Epithelial cell of proximal tubule (primary cell): ENCODE data around the gene GBA2. TPM values are rescaled to one million over a fixed set of nuclear protein-coding genes. Genes with fewer than 3 reads are reported as not detected.

Source experiments
- DNase-seq: peaks from one replicate; pipeline ENCODE4 v3.0.0-alpha.2; 2011; ENCODE audit warnings: low read depth
- H3K4me3 ChIP-seq: 2 replicates; pipeline ENCODE4 v1.5.1; 2011; ENCODE audit warnings: low read depth, mild to moderate bottlenecking, low read length
- CTCF ChIP-seq: conservative IDR thresholded peaks from 2 replicates; pipeline ENCODE4 v1.5.1; 2012; ENCODE audit warnings: low read depth, mild to moderate bottlenecking, low read length
- total RNA-seq: library from RNA; depleted of rRNA; stranded (reverse); fragments of >200 nt; gene quantifications from 2 replicates; pipeline ENCODE4 v1.2.3, GENCODE V29; 2015

The GBA2 gene
- total RNA-seq, 1 donor from 2014 or later, result 39.3 TPM

- TF ChIP-seq CTCF, result no peak
- no peak for DNase-seq
- peak overlapping the region; percentile 91 for H3K4me3 ChIP-seq
Measured at GRCh38 chr9:35757892-35758275, 8.9 kb upstream of the GBA2 start.

- TF ChIP-seq CTCF, result no peak
- no peak for DNase-seq
Measured at GRCh38 chr9:35757226-35757891, 8.3 kb upstream of the GBA2 start.

DNA sequence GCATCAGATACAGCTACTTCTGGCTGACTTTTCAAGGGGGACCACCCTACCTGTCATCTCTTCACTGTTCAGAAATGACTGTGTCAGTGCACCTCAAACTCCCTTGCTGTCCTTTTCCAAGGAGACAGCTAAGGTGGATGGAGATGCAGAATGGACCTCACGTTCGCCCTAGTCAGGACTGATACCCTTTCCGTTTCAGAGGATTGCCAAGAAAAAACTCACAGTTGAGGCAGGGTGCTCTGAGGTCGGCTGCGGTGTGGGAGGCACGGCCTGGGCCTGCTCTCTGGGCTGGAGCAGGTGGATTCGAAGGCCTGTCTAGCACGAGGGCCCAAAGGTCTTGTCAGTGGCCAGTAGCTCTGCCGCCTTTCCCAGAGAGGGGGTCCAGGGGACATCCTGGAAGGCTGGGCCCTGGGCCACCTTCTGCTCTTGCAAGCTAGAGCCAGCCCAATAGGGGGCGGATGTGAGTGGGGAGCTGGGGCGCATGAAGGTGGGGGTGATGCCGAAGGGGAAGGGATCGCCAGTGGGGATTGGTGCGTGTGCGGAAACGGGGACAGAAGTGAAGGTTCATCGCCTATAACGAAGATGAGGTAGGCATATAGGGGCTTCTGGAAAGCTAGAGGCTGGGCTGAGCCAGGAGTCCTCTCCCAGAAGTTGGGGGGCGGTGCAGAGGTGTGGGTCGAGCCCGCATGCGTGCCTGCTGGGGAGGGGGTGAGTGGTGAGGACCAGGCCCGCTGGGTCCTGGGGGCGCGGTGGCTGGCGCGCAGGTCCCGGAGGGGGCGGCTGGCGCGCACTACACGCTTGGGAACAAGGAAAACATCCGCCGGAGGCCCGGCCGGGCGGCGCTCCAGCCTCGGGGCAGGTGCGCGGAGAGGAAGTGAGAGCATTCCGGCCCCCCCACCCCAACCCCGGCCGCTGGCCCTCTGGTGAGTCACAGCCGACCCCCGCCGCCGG, 7.5 kb upstream of the GBA2 start:
- no peak for DNase-seq
- peak overlapping the region; percentile 91 for H3K4me3 ChIP-seq

More at GRCh38 chr9:35757226-35757891, 8.3 kb upstream of the GBA2 start:
- peak overlapping the region; percentile 91 for H3K4me3 ChIP-seq

DNA sequence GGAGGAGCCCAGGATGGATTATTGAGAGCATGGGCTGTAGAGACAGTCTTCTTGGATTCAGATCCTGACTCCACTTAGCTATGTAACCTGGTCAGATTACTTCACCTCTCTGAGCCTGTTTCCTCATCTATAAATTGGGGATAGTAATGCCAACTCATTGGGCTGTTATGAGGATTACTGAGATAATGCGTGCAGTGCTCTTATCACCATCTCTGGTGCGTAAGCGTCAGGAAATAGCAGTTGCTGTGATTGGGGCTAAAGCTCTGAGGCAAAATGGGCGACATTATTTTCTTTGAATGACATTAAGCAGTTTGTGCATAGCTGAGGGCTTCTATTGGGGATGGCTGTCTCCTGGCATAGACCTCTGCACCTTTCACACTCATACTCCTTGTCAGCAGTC, 6.0 kb upstream of the GBA2 start:
- DNase-seq, result no peak
- no peak for TF ChIP-seq CTCF
- H3K4me3 ChIP-seq, result no peak overlapping the region

More for the DNA sequence above, 7.5 kb upstream of the GBA2 start:
- TF ChIP-seq CTCF, result peak; percentile 74

DNA sequence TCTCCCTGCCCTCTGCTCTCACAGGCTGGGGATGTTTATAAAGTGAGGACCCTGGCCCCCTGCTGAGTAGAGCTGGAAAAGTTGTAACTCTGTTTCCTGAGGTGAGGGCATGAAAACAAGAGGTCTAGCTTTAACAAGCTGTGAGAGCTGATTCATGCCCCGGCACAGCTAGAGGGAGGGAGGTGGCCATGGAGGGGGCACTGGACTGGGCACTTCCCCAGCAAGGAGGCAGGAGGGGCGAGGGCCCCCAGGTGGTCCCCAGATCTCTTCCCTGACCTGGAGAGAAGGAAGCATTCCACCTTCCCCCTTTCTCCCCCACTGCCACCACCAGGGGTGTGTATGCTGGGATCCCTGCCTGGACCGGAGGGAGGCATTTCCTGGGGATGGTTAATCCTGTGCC, 5.2 kb upstream of the GBA2 start, which contains the start of gene MSMP:
Gene MSMP (minus strand): TSS at position 13 of the 400 bp plus-strand sequence. CDS start 147 bp downstream, outside the sequence.
- no peak for TF ChIP-seq CTCF
- no peak for DNase-seq
- no peak within 1 kb of the TSS for H3K4me3 ChIP-seq

- DNase-seq, result no peak
- H3K4me3 ChIP-seq, result no peak overlapping the region
- no peak for TF ChIP-seq CTCF
Measured at GRCh38 chr9:35753466-35753865, 4.4 kb upstream of the GBA2 start.
